ENCODE data around the gene IFNE.

GRCh38 chr9:21482213-21482612 lies at the start of gene IFNE:
- TF ChIP-seq CTCF (IDR thresholded peaks at IDR 0.05) (no peak), POLR2A (IDR thresholded peaks at IDR 0.05) (no peak), POLR2AphosphoS5 (IDR thresholded peaks at IDR 0.05) (no peak)
